Spleen (tissue), 11 donors: ENCODE data around the gene MACROD2. TPM values are rescaled to one million over a fixed set of nuclear protein-coding genes. Genes with fewer than 3 reads are reported as not detected.

Experiments used
- DNase-seq: peaks from one replicate; pipeline ENCODE4 v3.0.0-alpha.2; 2020
- H3K27ac ChIP-seq, 8 donors: fragments of 200-600 bp; sonication (generic) in 7 of 8; 1 replicate in 4 of 8; 2 replicates in 4 of 8; pipeline versions ENCODE4 v1.5.0 to v1.8.0; 2016 to 2021; ENCODE audit warnings: inconsistent platforms in 4 of 8, mild to moderate bottlenecking in 4 of 8, moderate library complexity in 1 of 8
- H3K27me3 ChIP-seq, 7 donors: fragments of 200-600 bp; sonication (generic) in 6 of 7; replicated peaks in 1 of 7; 1 replicate in 4 of 7; 2 replicates in 3 of 7; pipeline versions ENCODE4 v1.5.0 to v1.8.0; 2016 to 2021; ENCODE audit warnings: inconsistent platforms in 3 of 7, mild to moderate bottlenecking in 1 of 7
- H3K36me3 ChIP-seq, 6 donors: fragments of 200-600 bp; sonication (generic) in 5 of 6; 1 replicate in 4 of 6; 2 replicates in 2 of 6; pipeline versions ENCODE4 v1.5.0 to v1.8.0; 2016 to 2021; ENCODE audit warnings: inconsistent platforms in 2 of 6
- H3K4me1 ChIP-seq, 6 donors: fragments of 200-600 bp; sonication (generic) in 5 of 6; 1 replicate in 3 of 6; 2 replicates in 3 of 6; pipeline versions ENCODE4 v1.5.0 to v1.8.0; 2016 to 2021; ENCODE audit warnings: inconsistent platforms in 3 of 6
- H3K4me3 ChIP-seq, 8 donors: fragments of 200-600 bp; sonication (generic) in 7 of 8; 1 replicate in 4 of 8; 2 replicates in 4 of 8; pipeline versions ENCODE4 v1.5.0 to v1.8.0; 2016 to 2021; ENCODE audit warnings: inconsistent platforms in 4 of 8, mild to moderate bottlenecking in 4 of 8, moderate library complexity in 2 of 8
- H3K9me3 ChIP-seq, 8 donors: fragments of 200-600 bp; sonication (generic) in 7 of 8; 1 replicate in 4 of 8; 2 replicates in 4 of 8; pipeline versions ENCODE4 v1.5.0 to v1.8.0; 2016 to 2021; ENCODE audit warnings: inconsistent platforms in 4 of 8
- CTCF ChIP-seq, 11 experiments: fragments of 200-600 bp in 7 of 11; fragments of 450-650 bp in 4 of 11; sonication (generic) in 4 of 11; IDR thresholded peaks in 8 of 11; conservative IDR thresholded peaks in 3 of 11; 1 replicate in 7 of 11; 2 replicates in 4 of 11; pipeline versions ENCODE4 v1.4.0 to v1.8.0; 2016 to 2021; ENCODE audit warnings: antibody characterized with exemption in 11 of 11, inconsistent platforms in 4 of 11, mild to moderate bottlenecking in 1 of 11
- POLR2A ChIP-seq, 3 donors: fragments of 450-650 bp; IDR thresholded peaks; one replicate each; pipeline ENCODE4 v1.5.1; 2017; ENCODE audit warnings: antibody characterized with exemption in 3 of 3, mild to moderate bottlenecking in 1 of 3
- POLR2AphosphoS5 ChIP-seq, 3 donors: sonication (generic); formaldehyde crosslinking; IDR thresholded peaks; one replicate each; pipeline ENCODE4 v1.5.1; 2017; ENCODE audit warnings: antibody characterized with exemption in 3 of 3
- WGBS, 5 donors: extraction: QIAGEN DNeasy Blood & Tissue Kit in 3 of 5; methylation state at CpG; one replicate each; pipeline versions ENCODE4 v1.1.5 to v1.1.7; 2013 to 2018; 5-methylcytosine and 5-hydroxymethylcytosine counted together
- intact Hi-C: fragments of 100-400 bp; cut with DNase I; formaldehyde crosslinking; loops from one replicate; pipeline ENCODE4 v1.15.0; 2023; ENCODE audit warnings: low total_unique reads
- polyA plus RNA-seq, 3 donors: library from polyadenylated mRNA; stranded (reverse); fragments of 200-250 nt; gene quantifications; one replicate each; pipeline ENCODE4 v1.2.1, GENCODE V29; 2013
- total RNA-seq, 7 donors: library from RNA; depleted of rRNA in 3 of 7; stranded (reverse); fragments of >200 nt in 3 of 7; fragmentation: NEBNext Ultra II Directional in 4 of 7; extraction: Animal tissue kit (Norgen Biotek cat#: 25700) in 4 of 7; gene quantifications; one replicate each; pipeline versions ENCODE4 v1.1.0 to v1.2.1, GENCODE V29; 2016 to 2021
- donor health status: healthy with polysubstance abuse.
- donor health status: DM: no; HTN: no; CAD: no; lungs with moderate emphysema.
- donor health status: DM: no; HTN: no; CAD: no.
- donor health status: Bipolar disorder and iron deficiency.
- donor health status: healthy.
- donor health status: DM: no; HTN: no; CAD: no.
- donor health status: DM: yes; HTN: yes; CAD: no.

MACROD2 gene
- total and polyA plus RNA-seq, 10 donors = 1.5 to 4.7 (median 3.4) TPM

- H3K27me3 ChIP-seq = no peaks in the 10 kb centered on the region
- H3K4me1 ChIP-seq = no peaks in the 10 kb centered on the region
- H3K27ac ChIP-seq = no peak overlapping the region
- H3K4me3 ChIP-seq = no peak overlapping the region
- intact Hi-C loops = no loop called here
- DNase-seq = no peak
- peaks cover 0 to 3% (median 0%) of the 10 kb centered on the region in 8 donors for H3K9me3 ChIP-seq
- WGBS, 5 donors = 82 to 92% (median 88%) methylated on average over 8 of the region's 8 CpGs
- TF ChIP-seq POLR2AphosphoS5 (IDR thresholded peaks at IDR 0.05) (no peak), CTCF (IDR thresholded peaks at IDR 0.05 in 8 of 11, conservative IDR thresholded peaks at IDR 0.05 in 3 of 11) (no peak), POLR2A (IDR thresholded peaks at IDR 0.05) (no peak)
- no peaks in the 10 kb centered on the region for H3K36me3 ChIP-seq
These were observed 1956.3 kb downstream of the MACROD2 start for GRCh38 chr20:15951658-15952057.

GRCh38 chr20:15958142-15958541, 1962.8 kb downstream of the MACROD2 start:
- H3K27ac ChIP-seq = no peak overlapping the region
- H3K4me3 ChIP-seq = no peak overlapping the region
- no peaks in the 10 kb centered on the region for H3K9me3 ChIP-seq
- intact Hi-C loops = no loop called here
- H3K4me1 ChIP-seq = no peaks in the 10 kb centered on the region
- TF ChIP-seq CTCF (IDR thresholded peaks at IDR 0.05 in 8 of 11, conservative IDR thresholded peaks at IDR 0.05 in 3 of 11) = no peak
- no peak for TF ChIP-seq POLR2AphosphoS5 (IDR thresholded peaks at IDR 0.05)
- no peak for TF ChIP-seq POLR2A (IDR thresholded peaks at IDR 0.05)
- WGBS, 5 donors = 86 to 98% (median 93%) methylated on average over 4 of the region's 4 CpGs
- H3K36me3 ChIP-seq = no peaks in the 10 kb centered on the region
- no peak for DNase-seq
- H3K27me3 ChIP-seq = no peaks in the 10 kb centered on the region

GRCh38 chr20:15965165-15965564, 1969.8 kb downstream of the MACROD2 start:
- Histone ChIP-seq H3K27ac (no peak overlapping the region), H3K27me3 (no peaks in the 10 kb centered on the region), H3K4me1 (no peaks in the 10 kb centered on the region), H3K9me3 (peaks cover 0 to under 1% (median 0%) of the 10 kb centered on the region in 8 donors), H3K4me3 (no peak overlapping the region), H3K36me3 (no peaks in the 10 kb centered on the region)
- 85 to 94% (median 89%) methylated on average over 4 of the region's 4 CpGs for WGBS, 5 donors
- TF ChIP-seq CTCF (IDR thresholded peaks at IDR 0.05 in 8 of 11, conservative IDR thresholded peaks at IDR 0.05 in 3 of 11) (no peak), POLR2A (IDR thresholded peaks at IDR 0.05) (no peak), POLR2AphosphoS5 (IDR thresholded peaks at IDR 0.05) (no peak)
- no peak for DNase-seq
- intact Hi-C loops = no loop called here

GRCh38 chr20:15967334-15967733, 1972.0 kb downstream of the MACROD2 start:
- no peak for DNase-seq
- H3K9me3 ChIP-seq = peaks cover 0 to 22% (median 16%) of the 10 kb centered on the region in 8 donors

More at GRCh38 chr20:15967334-15967733, 1972.0 kb downstream of the MACROD2 start:
- 89 to 94% (median 94%) methylated on average over 5 of the region's 5 CpGs for WGBS, 5 donors
- Histone ChIP-seq H3K36me3 (no peaks in the 10 kb centered on the region), H3K4me3 (no peak overlapping the region), H3K27ac (no peak overlapping the region), H3K27me3 (no peaks in the 10 kb centered on the region), H3K4me1 (no peaks in the 10 kb centered on the region)
- intact Hi-C loops = no loop called here
- TF ChIP-seq POLR2AphosphoS5 (IDR thresholded peaks at IDR 0.05) = no peak
- TF ChIP-seq POLR2A (IDR thresholded peaks at IDR 0.05) = no peak
- TF ChIP-seq CTCF (IDR thresholded peaks at IDR 0.05 in 8 of 11, conservative IDR thresholded peaks at IDR 0.05 in 3 of 11) = no peak
